ES-I3 (cell line): ENCODE measurements around the gene TNPO3.
A peak's percentile ranks its signal among the peaks of the same experiment; 100 is the strongest.
"Not testable (repeated sequence)": the region's sequence is repeated elsewhere in the genome, so short reads cannot be mapped to it uniquely, and the experiment has no call there.

Experiments used
- H3K36me3 ChIP-seq: 2 replicates; pipeline ENCODE4 v1.6.1; 2013; ENCODE audit warnings: mild to moderate bottlenecking, low read length, control low read depth, moderate library complexity; ENCODE audit not compliant: insufficient read depth
- H3K4me1 ChIP-seq: 2 replicates; pipeline ENCODE4 v1.6.1; 2013; ENCODE audit warnings: mild to moderate bottlenecking, control low read depth, low read length; ENCODE audit not compliant: insufficient read depth
- H3K9ac ChIP-seq: 2 replicates; pipeline ENCODE4 v1.6.1; 2013; ENCODE audit warnings: low read depth, mild to moderate bottlenecking, low read length, moderate library complexity
- H3K9me3 ChIP-seq: 2 replicates; pipeline ENCODE4 v1.6.1; 2013; ENCODE audit warnings: mild to moderate bottlenecking, low read length, moderate library complexity; ENCODE audit not compliant: control insufficient read depth, insufficient read depth

Gene TNPO3

DNA sequence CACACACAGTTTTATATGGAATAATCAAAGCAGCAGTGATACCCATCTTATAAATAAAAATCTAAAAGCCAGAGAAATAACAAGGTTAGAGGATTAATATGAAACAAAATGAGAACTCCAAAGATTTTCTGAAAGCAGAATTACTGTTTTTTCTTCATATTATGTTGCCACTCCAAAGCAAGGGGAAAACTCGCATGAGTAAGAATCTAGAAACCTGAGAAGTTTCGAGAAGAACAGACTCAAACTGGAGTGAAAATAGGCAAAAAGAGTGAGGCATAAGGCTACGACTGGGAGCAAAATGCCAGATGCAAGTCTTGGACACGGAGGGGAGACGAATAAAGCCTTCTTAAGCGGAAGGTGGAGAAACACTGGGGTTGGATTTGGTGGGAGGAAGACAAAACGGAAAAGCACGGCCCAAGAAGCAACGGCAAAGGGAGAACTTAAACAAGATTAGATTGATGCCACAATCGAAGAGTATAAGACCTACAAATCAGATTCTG lies 923 bp downstream of the TNPO3 start:
- no peaks in the 10 kb centered on the region; the same call in 1 of the 2 replicates for H3K4me1 ChIP-seq
- H3K9me3 ChIP-seq, result no peaks in the 10 kb centered on the region
- no peaks in the 10 kb centered on the region for H3K36me3 ChIP-seq

GRCh38 chr7:129052441-129052840 lies 2.5 kb downstream of the TNPO3 start:
- H3K4me1 ChIP-seq, result no peaks in the 10 kb centered on the region; the same call in 1 of the 2 replicates
- no peak overlapping the region for H3K9ac ChIP-seq

More for the DNA sequence above, 923 bp downstream of the TNPO3 start:
- peak overlapping the region; percentile 91 for H3K9ac ChIP-seq

GRCh38 chr7:129051459-129051858 lies 3.5 kb downstream of the TNPO3 start:
- H3K4me1 ChIP-seq, H3K9me3 ChIP-seq, H3K36me3 ChIP-seq, H3K9ac ChIP-seq: not testable (repeated sequence)

More at GRCh38 chr7:129052441-129052840, 2.5 kb downstream of the TNPO3 start:
- Histone ChIP-seq H3K9me3 (no peaks in the 10 kb centered on the region), H3K36me3 (no peaks in the 10 kb centered on the region; the same call in 1 of the 2 replicates)

DNA sequence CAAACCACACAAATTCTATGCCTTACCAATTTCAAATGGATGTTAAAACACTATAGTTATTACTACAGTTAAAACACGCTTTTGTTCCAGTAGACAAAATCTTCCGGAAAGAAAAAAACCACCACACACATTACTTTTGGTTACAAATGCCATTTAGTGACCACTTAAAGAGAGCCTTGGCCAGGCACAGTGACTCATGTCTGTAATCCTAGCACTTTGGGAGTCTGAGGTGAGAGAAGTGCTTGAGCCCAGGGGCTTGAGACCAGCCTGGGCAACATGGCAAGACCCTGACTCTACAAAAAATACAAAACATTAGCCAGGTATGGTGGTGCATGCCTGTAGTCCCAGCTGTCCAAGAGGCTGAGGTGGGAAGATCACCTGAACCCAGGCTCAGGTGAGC lies 7.2 kb downstream of the TNPO3 start:
- no peaks in the 10 kb centered on the region for H3K9me3 ChIP-seq
- no peaks in the 10 kb centered on the region; the same call in 1 of the 2 replicates for H3K36me3 ChIP-seq
- H3K4me1 ChIP-seq, result no peaks in the 10 kb centered on the region; the same call in 1 of the 2 replicates
- H3K9ac ChIP-seq, result no peak overlapping the region

DNA sequence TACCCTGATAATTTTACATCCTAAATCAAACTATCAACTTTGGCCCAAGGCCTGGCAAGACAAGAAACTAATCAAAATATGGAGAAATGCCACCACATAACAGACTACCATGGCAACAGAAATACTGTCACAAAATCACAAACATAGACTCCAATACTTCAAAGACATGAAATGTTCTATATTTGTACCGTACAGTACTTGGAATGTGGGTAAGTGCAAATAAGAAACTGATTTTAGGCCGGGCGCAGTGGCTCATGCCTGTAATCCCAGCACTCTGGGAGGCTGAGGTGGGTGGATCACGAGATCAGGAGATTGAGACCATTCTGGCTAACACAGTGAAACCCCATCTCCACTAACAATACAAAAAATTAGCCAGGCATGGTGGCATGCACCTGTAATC lies 9.2 kb downstream of the TNPO3 start:
- Histone ChIP-seq H3K4me1 (no peaks in the 10 kb centered on the region), H3K9me3 (no peaks in the 10 kb centered on the region), H3K9ac (no peak overlapping the region), H3K36me3 (no peaks in the 10 kb centered on the region; the same call in 1 of the 2 replicates)

DNA sequence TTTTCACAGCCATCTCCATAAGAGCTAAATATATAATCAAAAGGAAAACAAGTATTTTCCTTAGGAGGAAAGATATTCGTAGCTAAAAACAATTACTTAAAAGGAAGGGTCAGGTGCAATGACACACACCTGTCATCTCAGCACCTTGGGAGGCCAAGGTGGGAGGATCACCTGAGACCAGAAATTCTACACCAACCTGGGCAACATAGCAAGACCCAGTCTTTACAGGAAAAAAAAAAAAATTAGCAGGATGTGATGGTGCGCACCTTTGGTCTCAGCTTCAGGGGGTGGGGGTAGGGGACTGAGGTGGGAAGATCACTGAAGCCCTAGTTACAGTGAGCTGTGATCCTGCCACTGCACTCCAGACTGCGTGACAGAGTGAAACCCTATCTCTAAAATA lies 11.9 kb downstream of the TNPO3 start:
- Histone ChIP-seq H3K9me3 (no peaks in the 10 kb centered on the region), H3K36me3 (no peaks in the 10 kb centered on the region), H3K4me1 (peaks cover 3% of the 10 kb centered on the region; the same call in 1 of the 2 replicates), H3K9ac (no peak overlapping the region)

DNA sequence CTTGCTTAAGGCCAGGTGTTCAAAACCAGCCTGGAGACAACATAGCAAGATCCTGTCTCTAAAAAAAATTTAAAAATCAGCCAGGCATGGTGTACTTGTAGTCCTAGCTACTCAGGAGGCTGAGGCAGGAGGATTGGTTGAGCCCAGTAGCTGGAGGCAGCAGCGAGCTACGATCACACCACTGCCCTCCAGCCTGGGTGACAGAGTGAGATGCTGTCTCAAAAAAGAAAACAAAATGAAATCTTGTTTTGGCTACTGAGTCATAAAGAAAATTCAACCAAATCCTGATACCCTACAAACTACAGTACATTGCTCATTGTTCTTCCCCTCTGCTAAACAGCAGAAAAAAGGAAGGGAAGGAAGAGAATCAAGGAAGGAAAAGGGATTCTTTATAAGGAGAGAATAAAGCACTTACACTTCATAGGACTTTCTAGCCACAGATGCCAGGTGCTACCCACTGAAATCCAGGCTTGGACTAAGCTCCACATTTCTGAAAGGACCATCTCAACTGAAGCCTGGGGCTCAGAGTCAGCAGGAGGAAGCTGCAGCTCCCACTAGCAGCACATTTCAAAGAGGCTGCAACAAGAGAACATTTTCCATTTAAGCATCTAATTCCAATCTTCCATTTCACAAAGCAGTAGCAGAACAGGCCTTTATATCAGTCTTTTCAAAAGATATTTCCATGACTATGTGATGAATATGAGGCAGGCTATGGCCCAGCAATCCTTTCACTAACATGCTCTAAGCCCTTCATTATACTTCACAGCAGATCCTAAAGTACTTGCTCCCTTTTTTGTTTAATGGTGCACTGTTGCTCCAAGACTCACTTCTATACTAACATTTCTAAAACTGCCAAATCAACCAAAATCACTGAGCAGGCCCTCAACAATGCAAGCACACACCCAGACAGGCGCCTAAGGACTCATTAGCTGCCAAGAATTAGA lies 13.5 kb downstream of the TNPO3 start:
- Histone ChIP-seq H3K4me1 (peaks cover 12% of the 10 kb centered on the region; the same call in 1 of the 2 replicates), H3K9ac (no peak overlapping the region), H3K9me3 (no peaks in the 10 kb centered on the region), H3K36me3 (no peaks in the 10 kb centered on the region)

GRCh38 chr7:129038468-129038867 lies 16.4 kb downstream of the TNPO3 start:
- H3K4me1 ChIP-seq, result peaks cover 12% of the 10 kb centered on the region; the same call in 1 of the 2 replicates
- H3K9me3 ChIP-seq, H3K36me3 ChIP-seq, H3K9ac ChIP-seq: not testable (repeated sequence)

DNA sequence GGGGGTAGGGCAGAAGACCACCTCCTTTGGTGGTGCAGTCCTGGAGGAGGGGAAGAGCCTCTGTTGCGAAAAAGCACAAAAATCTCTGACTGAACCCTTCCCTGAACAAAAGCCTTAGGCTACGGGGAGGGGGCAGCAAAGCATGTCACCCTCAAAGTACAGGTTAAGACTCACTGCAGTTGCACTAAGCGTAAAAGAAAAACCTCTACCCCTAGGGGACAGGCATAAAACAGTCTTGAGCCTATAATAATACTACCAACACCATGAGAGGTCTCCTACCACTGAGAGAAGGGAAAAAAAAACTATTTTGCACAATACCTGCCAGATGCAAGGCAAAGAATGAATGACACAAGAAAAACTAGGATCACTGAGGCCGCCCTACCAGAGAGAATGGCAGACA lies 17.3 kb downstream of the TNPO3 start:
- Histone ChIP-seq H3K36me3 (peaks cover 3% of the 10 kb centered on the region; the same call in 1 of the 2 replicates), H3K9me3 (no peaks in the 10 kb centered on the region), H3K9ac (no peak overlapping the region), H3K4me1 (peaks cover 12% of the 10 kb centered on the region; the same call in 1 of the 2 replicates)

GRCh38 chr7:129032017-129032416 lies 22.9 kb downstream of the TNPO3 start:
- no peaks in the 10 kb centered on the region for H3K9me3 ChIP-seq
- no peak overlapping the region for H3K9ac ChIP-seq
- no peaks in the 10 kb centered on the region for H3K4me1 ChIP-seq
- H3K36me3 ChIP-seq, result peaks cover 3% of the 10 kb centered on the region

GRCh38 chr7:129030440-129030839 lies 24.5 kb downstream of the TNPO3 start:
- H3K9ac ChIP-seq, result no peak overlapping the region
- H3K9me3 ChIP-seq, result no peaks in the 10 kb centered on the region
- H3K36me3 ChIP-seq, result peaks cover 3% of the 10 kb centered on the region
- no peaks in the 10 kb centered on the region for H3K4me1 ChIP-seq

DNA sequence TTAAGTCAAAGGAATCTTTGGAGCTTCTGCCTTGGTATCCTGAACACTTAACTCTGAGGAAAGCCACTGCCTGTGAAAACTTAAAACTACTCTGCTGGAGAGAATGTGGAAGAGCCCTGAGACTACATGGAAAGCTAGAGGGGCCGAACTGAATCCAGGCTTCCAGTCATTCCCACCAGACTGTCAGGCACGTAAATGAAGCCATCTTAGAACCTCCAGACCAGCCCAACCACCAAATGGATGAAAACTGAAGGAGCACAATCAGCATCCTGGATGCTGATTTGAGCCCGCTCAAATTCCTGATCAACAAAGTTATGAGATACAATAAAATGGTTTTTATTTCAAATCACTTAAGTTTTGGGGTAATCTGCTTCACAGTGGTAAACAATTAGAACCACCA lies 30.8 kb downstream of the TNPO3 start:
- Histone ChIP-seq H3K9me3 (no peaks in the 10 kb centered on the region), H3K9ac (no peak overlapping the region), H3K36me3 (no peaks in the 10 kb centered on the region; the same call in 1 of the 2 replicates), H3K4me1 (0 out of 2 replicates have a peak, but pooled peaks cover 6% of the 10 kb centered on the region)

DNA sequence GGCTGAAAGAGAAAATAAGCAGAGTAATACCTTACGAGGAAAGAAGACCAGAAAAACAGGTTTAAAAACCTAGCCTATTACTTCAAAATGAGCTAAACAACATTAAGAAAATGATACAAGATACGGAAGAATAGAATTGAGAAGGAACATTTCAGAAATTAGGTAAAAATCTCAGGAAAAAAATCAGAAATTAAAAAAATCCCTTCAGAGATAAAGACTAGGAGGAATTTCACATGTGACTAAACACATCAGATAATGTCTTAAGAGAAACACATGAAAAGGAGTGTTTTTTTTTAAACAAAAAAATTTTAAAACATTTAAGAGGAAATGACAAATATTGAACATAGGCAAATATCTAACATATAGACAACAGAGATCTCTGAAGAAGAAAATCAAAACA lies 33.3 kb downstream of the TNPO3 start:
- H3K36me3 ChIP-seq, result no peaks in the 10 kb centered on the region
- H3K4me1 ChIP-seq, result 0 out of 2 replicates have a peak, but pooled peaks cover 6% of the 10 kb centered on the region
- H3K9me3 ChIP-seq, result no peaks in the 10 kb centered on the region
- no peak overlapping the region for H3K9ac ChIP-seq

DNA sequence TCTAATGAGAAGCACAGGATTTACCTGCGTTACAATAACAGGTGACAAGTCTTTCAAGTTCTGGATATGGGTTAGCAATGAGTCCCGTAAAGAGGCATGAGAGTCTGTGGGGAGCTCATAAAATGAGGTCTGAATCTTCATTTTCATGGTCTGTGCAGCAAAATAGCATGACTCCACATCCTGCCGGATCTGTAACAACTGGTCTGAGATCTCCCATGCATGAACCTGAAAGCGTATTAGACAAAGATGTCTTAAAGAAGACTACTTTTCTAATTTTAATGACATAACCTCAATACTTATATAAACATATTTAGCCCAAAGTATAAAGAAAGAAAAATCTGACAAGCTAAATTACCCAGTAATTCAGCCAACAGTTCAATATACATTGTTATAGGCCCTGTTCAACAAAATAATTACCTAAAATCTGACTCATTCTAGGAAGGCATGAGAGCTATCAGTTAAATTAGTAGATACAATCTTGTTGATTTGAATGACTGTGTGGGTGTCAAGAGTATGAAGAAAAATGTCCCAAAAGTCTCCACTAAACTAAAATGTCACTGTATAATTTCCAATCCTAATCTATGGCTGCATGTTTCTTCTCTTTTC lies 36.9 kb downstream of the TNPO3 start:
- H3K9me3 ChIP-seq, result no peaks in the 10 kb centered on the region
- no peaks in the 10 kb centered on the region for H3K36me3 ChIP-seq
- no peaks in the 10 kb centered on the region for H3K4me1 ChIP-seq
- H3K9ac ChIP-seq, result no peak overlapping the region
